SK-N-SH (cell line): Measurements from ENCODE around the gene SNX8. TPM values are rescaled to one million over a fixed set of nuclear protein-coding genes. Genes with fewer than 3 reads are reported as not detected.
A peak's percentile ranks its signal among the peaks of the same experiment; 100 is the strongest.

Experiments used
- CTCF ChIA-PET: fragments of 300-600, 350-600 bp; formaldehyde crosslinking; extraction: SDS; loops from one replicate; lab custom pipeline; 2021; lab: Yijun Ruan, JAX
- POLR2A ChIA-PET: fragments of 350-600 bp; sonication (Branson Sonifier 250); formaldehyde crosslinking; extraction: SDS; loops from one replicate; lab custom pipeline; 2020; ENCODE audit warnings: antibody characterized with exemption, inconsistent platforms; lab: Yijun Ruan, JAX
- DNase-seq: peaks from one replicate; pipeline ENCODE4 v3.0.0; 2012
- H2AFZ ChIP-seq: fragments of 200-600 bp; sonication (generic); 2 replicates; pipeline ENCODE4 v1.8.1; 2016; ENCODE audit warnings: antibody characterized with exemption, mild to moderate bottlenecking, low read depth
- H3F3A ChIP-seq: fragments of 200-600 bp; sonication (generic); replicated peaks from 2 replicates; pipeline ENCODE3; 2016; ENCODE audit warnings: antibody characterized with exemption, mild to moderate bottlenecking; ENCODE audit not compliant: insufficient read depth
- H3K27ac ChIP-seq, 2 experiments: fragments of 200-500 bp in 1 of 2; fragments of 200-600 bp in 1 of 2; sonication (Bioruptor generic) in 1 of 2; sonication (generic), shearing (Covaris generic) in 1 of 2; 2 replicates each; pipeline versions ENCODE4 v1.5.1 to v1.6.1; 2014 to 2016; ENCODE audit warnings: low read depth in 2 of 2, inconsistent platforms in 1 of 2, low read length in 1 of 2, mild to moderate bottlenecking in 1 of 2, mixed read lengths in 1 of 2
- H3K27me3 ChIP-seq: fragments of 200-600 bp; sonication (generic), shearing (Covaris generic); 2 replicates; pipeline ENCODE4 v1.6.1; 2016; ENCODE audit warnings: mixed run types; ENCODE audit not compliant: insufficient read depth
- H3K36me3 ChIP-seq, 2 experiments: fragments of 200-500 bp in 1 of 2; fragments of 200-600 bp in 1 of 2; sonication (Bioruptor generic) in 1 of 2; sonication (generic) in 1 of 2; replicated peaks in 1 of 2; 2 replicates each; pipeline versions ENCODE3 to v1.5.1; 2014 to 2016; ENCODE audit warnings: low read length in 1 of 2, mild to moderate bottlenecking in 1 of 2; ENCODE audit not compliant: insufficient read depth in 2 of 2, control insufficient read depth in 1 of 2
- H3K4me1 ChIP-seq, 2 experiments: fragments of 200-500 bp in 1 of 2; fragments of 200-600 bp in 1 of 2; sonication (Bioruptor generic) in 1 of 2; sonication (generic), shearing (Covaris generic) in 1 of 2; 2 replicates each; pipeline versions ENCODE4 v1.5.1 to v1.6.1; 2014 to 2016; ENCODE audit warnings: low read depth in 1 of 2, low read length in 1 of 2, mixed run types in 1 of 2; ENCODE audit not compliant: insufficient read depth in 2 of 2, control insufficient read depth in 1 of 2
- H3K4me2 ChIP-seq: fragments of 200-600 bp; sonication (generic), shearing (Covaris generic); 2 replicates; pipeline ENCODE4 v1.6.1; 2017; ENCODE audit warnings: mixed run types
- H3K4me3 ChIP-seq, 2 experiments: fragments of 200-500 bp in 1 of 2; fragments of 200-600 bp in 1 of 2; sonication (Bioruptor generic) in 1 of 2; sonication (generic), shearing (Covaris generic) in 1 of 2; 2 replicates each; pipeline versions ENCODE4 v1.5.1 to v1.8.1; 2014 to 2016; ENCODE audit warnings: low read depth in 2 of 2, inconsistent platforms in 1 of 2, low read length in 1 of 2, mild to moderate bottlenecking in 1 of 2, mixed read lengths in 1 of 2, moderate library complexity in 1 of 2
- H3K79me2 ChIP-seq: fragments of 200-600 bp; sonication (generic); 2 replicates; pipeline ENCODE4 v1.8.1; 2017; ENCODE audit warnings: mild to moderate bottlenecking; ENCODE audit not compliant: insufficient read depth
- H3K9ac ChIP-seq: fragments of 200-600 bp; sonication (generic); 2 replicates; pipeline ENCODE4 v1.6.1; 2017; ENCODE audit warnings: mixed run types
- H3K9me2 ChIP-seq: fragments of 200-600 bp; sonication (generic); 2 replicates; pipeline ENCODE4 v1.6.1; 2017; ENCODE audit warnings: mixed run types
- H3K9me3 ChIP-seq: fragments of 200-600 bp; sonication (generic); 2 replicates; pipeline ENCODE4 v1.6.1; 2017; ENCODE audit warnings: mixed run types, mild to moderate bottlenecking, moderate library complexity
- H4K20me1 ChIP-seq: fragments of 200-600 bp; sonication (generic); 2 replicates; pipeline ENCODE4 v1.6.1; 2017; ENCODE audit warnings: mild to moderate bottlenecking, mixed run types; ENCODE audit not compliant: insufficient read depth
- CHD2 ChIP-seq: fragments of 150-350 bp; IDR thresholded peaks from 2 replicates; pipeline ENCODE4 v1.6.1; 2018; ENCODE audit warnings: low read length; ENCODE audit not compliant: partially characterized antibody
- EP300 ChIP-seq, 2 experiments: IDR thresholded peaks; 2 replicates each; pipeline versions ENCODE4 v1.4.0 to v1.6.1; 2012; ENCODE audit warnings: borderline replicate concordance in 1 of 2, low read depth in 1 of 2, low read length in 1 of 2
- EZH2phosphoT487 ChIP-seq: fragments of 200-600 bp; sonication (generic); IDR thresholded peaks from 2 replicates; pipeline ENCODE4 v1.6.1; 2017; ENCODE audit warnings: low read depth, mixed run types, mild to moderate bottlenecking, antibody characterized with exemption, moderate library complexity, borderline replicate concordance
- FOXJ3 ChIP-seq: sonication (generic); formaldehyde crosslinking; IDR thresholded peaks from 2 replicates; pipeline ENCODE4 v1.5.1; 2020; ENCODE audit warnings: mild to moderate bottlenecking, missing genetic modification reagents
- FOXM1 ChIP-seq: IDR thresholded peaks from 2 replicates; pipeline ENCODE4 v1.4.0; 2012; ENCODE audit warnings: low read depth, mild to moderate bottlenecking
- GABPA ChIP-seq: IDR thresholded peaks from 2 replicates; pipeline ENCODE4 v1.4.0; 2012; ENCODE audit warnings: low read depth, mild to moderate bottlenecking
- JUND ChIP-seq: IDR thresholded peaks from 2 replicates; pipeline ENCODE4 v1.4.0; 2012
- MXI1 ChIP-seq: IDR thresholded peaks from 2 replicates; pipeline ENCODE4 v1.6.1; 2012; ENCODE audit warnings: mild to moderate bottlenecking, low read depth, low read length, improper control_type of control experiment
- NRF1 ChIP-seq: IDR thresholded peaks from 2 replicates; pipeline ENCODE4 v1.6.1; 2012; ENCODE audit warnings: low read depth, mild to moderate bottlenecking, low read length
- RCOR1 ChIP-seq: fragments of 150-350 bp; IDR thresholded peaks from 2 replicates; pipeline ENCODE4 v1.6.1; 2017; ENCODE audit warnings: antibody characterized with exemption, low read length
- RFX5 ChIP-seq: IDR thresholded peaks from 2 replicates; pipeline ENCODE4 v1.6.1; 2012; ENCODE audit warnings: mild to moderate bottlenecking, improper control_type of control experiment, low read length
- SIN3A ChIP-seq: IDR thresholded peaks from 2 replicates; pipeline ENCODE4 v1.6.1; 2012; ENCODE audit warnings: low read depth, mild to moderate bottlenecking, low read length, moderate library complexity, borderline replicate concordance
- SMC3 ChIP-seq: IDR thresholded peaks from 2 replicates; pipeline ENCODE4 v1.6.1; 2012; ENCODE audit warnings: low read depth, low read length, improper control_type of control experiment
- WGBS: methylation state at CpG from one replicate; pipeline ENCODE4 v1.1.6; 2017; ENCODE audit warnings: low lambda C conversion rate; 5-methylcytosine and 5-hydroxymethylcytosine counted together
- polyA plus RNA-seq, 3 experiments: library from polyadenylated mRNA; depleted of rRNA; stranded (reverse); fragments of >200 nt; gene quantifications; 2 replicates each; pipeline ENCODE4 v1.2.3, GENCODE V29; 2012
- TF ChIP-seq, protein P1 (sequence below): IDR thresholded peaks from 2 replicates; pipeline ENCODE4; 2012
- TF ChIP-seq, protein P2 (sequence below): IDR thresholded peaks from 2 replicates; pipeline ENCODE4 v1.4.0; 2012; ENCODE audit warnings: low read depth, borderline replicate concordance
- TF ChIP-seq, protein P3 (sequence below): fragments of 200-600 bp; sonication (generic); IDR thresholded peaks from 2 replicates; pipeline ENCODE4 v1.6.1; 2017; ENCODE audit warnings: antibody characterized with exemption, mild to moderate bottlenecking, moderate library complexity
- TF ChIP-seq, protein P4 (sequence below): fragments of 150-350 bp; IDR thresholded peaks from 2 replicates; pipeline ENCODE4 v1.6.1; 2017; ENCODE audit warnings: antibody characterized with exemption, low read length, low read depth, borderline replicate concordance
- TF ChIP-seq, protein P5 (sequence below): fragments of 150-350 bp; IDR thresholded peaks from 2 replicates; pipeline ENCODE4 v1.6.1; 2016; ENCODE audit warnings: mild to moderate bottlenecking, low read depth, low read length
- TF ChIP-seq, protein P6 (sequence below): IDR thresholded peaks from 2 replicates; pipeline ENCODE4 v1.4.0; 2012; ENCODE audit warnings: low read depth, borderline replicate concordance
- TF ChIP-seq, protein P7 (sequence below): IDR thresholded peaks from 2 replicates; pipeline ENCODE4 v1.4.0; 2012; ENCODE audit warnings: low read depth

Gene SNX8
- polyA plus RNA-seq, 1 of the 3 experiments (the other 2 are of a cell fraction): 20.6 TPM

DNA sequence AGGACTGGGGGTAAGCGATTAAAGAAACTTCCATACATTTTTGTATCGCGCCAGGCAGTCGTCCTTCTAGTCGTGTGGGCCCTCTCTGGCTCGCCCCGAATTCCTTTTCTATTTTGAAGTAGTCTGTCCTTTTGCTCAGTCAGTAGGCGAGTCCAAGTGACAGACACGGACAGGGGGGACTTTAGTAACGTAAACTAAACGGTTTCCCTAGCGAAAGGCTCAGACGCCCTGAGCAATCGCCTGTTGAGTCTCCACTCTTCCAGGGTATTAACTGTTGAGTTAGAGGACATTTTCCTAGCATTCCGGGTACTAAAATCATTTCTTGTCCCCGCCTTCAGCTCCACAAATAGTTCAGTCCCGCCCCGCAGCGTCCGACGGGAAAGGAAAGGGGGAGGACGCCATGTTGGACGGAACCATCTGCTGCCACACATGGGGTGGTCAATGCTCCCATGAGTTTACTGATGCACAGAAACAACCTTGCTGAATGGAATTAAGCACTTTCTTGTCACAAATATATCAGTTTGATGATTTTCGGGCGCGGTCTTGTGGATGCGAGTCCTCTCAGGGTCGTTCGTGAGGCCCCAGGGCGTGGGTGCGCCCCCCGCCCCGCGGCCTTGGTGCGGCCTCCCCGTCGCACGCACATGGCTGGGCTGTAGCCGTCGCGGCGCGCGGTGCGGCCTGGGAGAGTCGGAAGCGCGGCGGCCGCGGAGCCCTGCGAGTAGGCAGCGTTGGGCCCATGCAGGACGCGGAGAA, 40.1 kb upstream of the SNX8 start, which contains the start of gene EIF3B (continued):
- TF ChIP-seq, protein P1, sequence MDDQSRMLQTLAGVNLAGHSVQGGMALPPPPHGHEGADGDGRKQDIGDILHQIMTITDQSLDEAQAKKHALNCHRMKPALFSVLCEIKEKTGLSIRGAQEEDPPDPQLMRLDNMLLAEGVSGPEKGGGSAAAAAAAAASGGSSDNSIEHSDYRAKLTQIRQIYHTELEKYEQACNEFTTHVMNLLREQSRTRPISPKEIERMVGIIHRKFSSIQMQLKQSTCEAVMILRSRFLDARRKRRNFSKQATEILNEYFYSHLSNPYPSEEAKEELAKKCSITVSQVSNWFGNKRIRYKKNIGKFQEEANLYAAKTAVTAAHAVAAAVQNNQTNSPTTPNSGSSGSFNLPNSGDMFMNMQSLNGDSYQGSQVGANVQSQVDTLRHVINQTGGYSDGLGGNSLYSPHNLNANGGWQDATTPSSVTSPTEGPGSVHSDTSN: 0 out of 2 replicates have a peak, but pooled peaks have one; percentile 40
- TF ChIP-seq FOXJ3 (no peak), CHD2 (peak; percentile 57), NRF1 (no peak), RCOR1 (no peak), GABPA (peak; percentile 57)
- TF ChIP-seq, protein P2, sequence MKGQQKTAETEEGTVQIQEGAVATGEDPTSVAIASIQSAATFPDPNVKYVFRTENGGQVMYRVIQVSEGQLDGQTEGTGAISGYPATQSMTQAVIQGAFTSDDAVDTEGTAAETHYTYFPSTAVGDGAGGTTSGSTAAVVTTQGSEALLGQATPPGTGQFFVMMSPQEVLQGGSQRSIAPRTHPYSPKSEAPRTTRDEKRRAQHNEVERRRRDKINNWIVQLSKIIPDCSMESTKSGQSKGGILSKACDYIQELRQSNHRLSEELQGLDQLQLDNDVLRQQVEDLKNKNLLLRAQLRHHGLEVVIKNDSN: no peak
- TF ChIP-seq, protein P3, sequence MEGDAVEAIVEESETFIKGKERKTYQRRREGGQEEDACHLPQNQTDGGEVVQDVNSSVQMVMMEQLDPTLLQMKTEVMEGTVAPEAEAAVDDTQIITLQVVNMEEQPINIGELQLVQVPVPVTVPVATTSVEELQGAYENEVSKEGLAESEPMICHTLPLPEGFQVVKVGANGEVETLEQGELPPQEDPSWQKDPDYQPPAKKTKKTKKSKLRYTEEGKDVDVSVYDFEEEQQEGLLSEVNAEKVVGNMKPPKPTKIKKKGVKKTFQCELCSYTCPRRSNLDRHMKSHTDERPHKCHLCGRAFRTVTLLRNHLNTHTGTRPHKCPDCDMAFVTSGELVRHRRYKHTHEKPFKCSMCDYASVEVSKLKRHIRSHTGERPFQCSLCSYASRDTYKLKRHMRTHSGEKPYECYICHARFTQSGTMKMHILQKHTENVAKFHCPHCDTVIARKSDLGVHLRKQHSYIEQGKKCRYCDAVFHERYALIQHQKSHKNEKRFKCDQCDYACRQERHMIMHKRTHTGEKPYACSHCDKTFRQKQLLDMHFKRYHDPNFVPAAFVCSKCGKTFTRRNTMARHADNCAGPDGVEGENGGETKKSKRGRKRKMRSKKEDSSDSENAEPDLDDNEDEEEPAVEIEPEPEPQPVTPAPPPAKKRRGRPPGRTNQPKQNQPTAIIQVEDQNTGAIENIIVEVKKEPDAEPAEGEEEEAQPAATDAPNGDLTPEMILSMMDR: no peak

DNA sequence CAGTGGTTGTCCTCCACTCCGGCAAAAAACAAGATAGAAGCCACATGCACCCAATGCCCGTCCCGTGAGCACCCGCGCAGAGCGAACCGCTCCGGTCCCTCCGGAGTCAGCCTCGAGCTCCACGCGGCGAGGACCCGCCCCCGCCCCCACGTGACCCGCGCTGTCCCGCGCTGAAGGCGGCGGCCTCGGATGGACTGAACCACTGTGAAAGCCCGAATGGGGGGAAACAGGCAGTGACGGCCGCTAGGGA, 39.6 kb upstream of the SNX8 start:
- peak overlapping the region; percentile 76 to 84 for H3K4me3 ChIP-seq
- peak overlapping the region; percentile 97 to 98 for H3K27ac ChIP-seq
- POLR2A ChIA-PET: interaction anchor here (0.6 to 1.5 kb wide), 11 partner anchors 10 to 272 kb away, joined by 3 to 9 read pairs (median 4); partner anchors contain the start of genes CHST12, MRM2 and NUDT1
- CTCF ChIA-PET: interaction anchor here (0.6 to 1.9 kb wide), 9 partner anchors 10 to 690 kb away, joined by 3 to 5 read pairs (median 3); no protein-coding TSS in a partner anchor
- 0% methylated on average over 13 of the region's 26 CpGs for WGBS
- H3K36me3 ChIP-seq: peaks cover 14 to 27% of the 10 kb centered on the region in 2 experiments
- no peaks in the 10 kb centered on the region for H3K9me3 ChIP-seq
- H3K9me2 ChIP-seq: no peaks in the 10 kb centered on the region
- peaks cover 75% of the 10 kb centered on the region for H3K79me2 ChIP-seq
- peak overlapping the region; percentile 91 for H3K4me2 ChIP-seq
- no peaks in the 10 kb centered on the region for H3F3A ChIP-seq
- no peaks in the 10 kb centered on the region for H3K27me3 ChIP-seq
- peak overlapping the region; percentile 91 for H2AFZ ChIP-seq
- peaks cover 7 to 18% of the 10 kb centered on the region in 2 experiments for H3K4me1 ChIP-seq
- H3K9ac ChIP-seq: peak overlapping the region; percentile 95
- peak; percentile 99 for DNase-seq
- H4K20me1 ChIP-seq: peaks cover 39% of the 10 kb centered on the region
- TF ChIP-seq EP300 (IDR thresholded peaks at IDR 0.05; ENCODE audit: borderline replicate concordance in 1 of 2, low read depth in 1 of 2, low read length in 1 of 2): no peak
- no peak for TF ChIP-seq EZH2phosphoT487
- no peak for TF ChIP-seq SMC3
- TF ChIP-seq SIN3A: peak; percentile 93
- TF ChIP-seq JUND: no peak
- TF ChIP-seq, protein P1: 0 out of 2 replicates have a peak, but pooled peaks have one; percentile 3
- no peak; the same call in 1 of the 2 replicates for TF ChIP-seq NRF1
- TF ChIP-seq, protein P4, sequence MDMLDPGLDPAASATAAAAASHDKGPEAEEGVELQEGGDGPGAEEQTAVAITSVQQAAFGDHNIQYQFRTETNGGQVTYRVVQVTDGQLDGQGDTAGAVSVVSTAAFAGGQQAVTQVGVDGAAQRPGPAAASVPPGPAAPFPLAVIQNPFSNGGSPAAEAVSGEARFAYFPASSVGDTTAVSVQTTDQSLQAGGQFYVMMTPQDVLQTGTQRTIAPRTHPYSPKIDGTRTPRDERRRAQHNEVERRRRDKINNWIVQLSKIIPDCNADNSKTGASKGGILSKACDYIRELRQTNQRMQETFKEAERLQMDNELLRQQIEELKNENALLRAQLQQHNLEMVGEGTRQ: no peak; the same call in 1 of the 2 replicates
- TF ChIP-seq, protein P5, sequence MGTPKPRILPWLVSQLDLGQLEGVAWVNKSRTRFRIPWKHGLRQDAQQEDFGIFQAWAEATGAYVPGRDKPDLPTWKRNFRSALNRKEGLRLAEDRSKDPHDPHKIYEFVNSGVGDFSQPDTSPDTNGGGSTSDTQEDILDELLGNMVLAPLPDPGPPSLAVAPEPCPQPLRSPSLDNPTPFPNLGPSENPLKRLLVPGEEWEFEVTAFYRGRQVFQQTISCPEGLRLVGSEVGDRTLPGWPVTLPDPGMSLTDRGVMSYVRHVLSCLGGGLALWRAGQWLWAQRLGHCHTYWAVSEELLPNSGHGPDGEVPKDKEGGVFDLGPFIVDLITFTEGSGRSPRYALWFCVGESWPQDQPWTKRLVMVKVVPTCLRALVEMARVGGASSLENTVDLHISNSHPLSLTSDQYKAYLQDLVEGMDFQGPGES: no peak
- no peak for TF ChIP-seq FOXM1
- peak; percentile 100 for TF ChIP-seq MXI1
- TF ChIP-seq, protein P6, sequence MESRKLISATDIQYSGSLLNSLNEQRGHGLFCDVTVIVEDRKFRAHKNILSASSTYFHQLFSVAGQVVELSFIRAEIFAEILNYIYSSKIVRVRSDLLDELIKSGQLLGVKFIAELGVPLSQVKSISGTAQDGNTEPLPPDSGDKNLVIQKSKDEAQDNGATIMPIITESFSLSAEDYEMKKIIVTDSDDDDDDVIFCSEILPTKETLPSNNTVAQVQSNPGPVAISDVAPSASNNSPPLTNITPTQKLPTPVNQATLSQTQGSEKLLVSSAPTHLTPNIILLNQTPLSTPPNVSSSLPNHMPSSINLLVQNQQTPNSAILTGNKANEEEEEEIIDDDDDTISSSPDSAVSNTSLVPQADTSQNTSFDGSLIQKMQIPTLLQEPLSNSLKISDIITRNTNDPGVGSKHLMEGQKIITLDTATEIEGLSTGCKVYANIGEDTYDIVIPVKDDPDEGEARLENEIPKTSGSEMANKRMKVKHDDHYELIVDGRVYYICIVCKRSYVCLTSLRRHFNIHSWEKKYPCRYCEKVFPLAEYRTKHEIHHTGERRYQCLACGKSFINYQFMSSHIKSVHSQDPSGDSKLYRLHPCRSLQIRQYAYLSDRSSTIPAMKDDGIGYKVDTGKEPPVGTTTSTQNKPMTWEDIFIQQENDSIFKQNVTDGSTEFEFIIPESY: no peak
- TF ChIP-seq RFX5: no peak
- TF ChIP-seq, protein P7, sequence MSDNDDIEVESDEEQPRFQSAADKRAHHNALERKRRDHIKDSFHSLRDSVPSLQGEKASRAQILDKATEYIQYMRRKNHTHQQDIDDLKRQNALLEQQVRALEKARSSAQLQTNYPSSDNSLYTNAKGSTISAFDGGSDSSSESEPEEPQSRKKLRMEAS: peak; percentile 100
